Prostate gland (tissue), 2 donors: ENCODE measurements around the gene ZNF575. TPM values are rescaled to one million over a fixed set of nuclear protein-coding genes. Genes with fewer than 3 reads are reported as not detected.

Experiments used
- DNase-seq: peaks from one replicate; pipeline ENCODE4 v3.0.0-alpha.2; 2019; ENCODE audit warnings: low spot score
- H3K27ac ChIP-seq, 2 donors: fragments of 200-600 bp; sonication (generic); 2 replicates each; pipeline ENCODE4 v1.5.1; 2017 to 2019
- H3K27me3 ChIP-seq: fragments of 200-600 bp; sonication (generic); replicated peaks from 2 replicates; pipeline ENCODE4 v1.5.1; 2019; ENCODE audit not compliant: insufficient read depth
- H3K36me3 ChIP-seq, 2 donors: fragments of 200-600 bp; sonication (generic); 1 replicate in 1 of 2; 2 replicates in 1 of 2; pipeline versions ENCODE4 v1.5.1 to v1.8.1; 2017 to 2019
- H3K4me1 ChIP-seq: fragments of 200-600 bp; sonication (generic); replicated peaks from 2 replicates; pipeline ENCODE4 v1.5.1; 2019
- H3K4me3 ChIP-seq, 2 donors: fragments of 200-600 bp; sonication (generic); 2 replicates each; pipeline ENCODE4 v1.5.1; 2017 to 2019
- H3K9me3 ChIP-seq: fragments of 200-600 bp; sonication (generic); 2 replicates; pipeline ENCODE4 v1.5.1; 2017
- POLR2A ChIP-seq: fragments of 450-650 bp; IDR thresholded peaks from one replicate; pipeline ENCODE4 v1.6.1; 2016; ENCODE audit warnings: antibody characterized with exemption, mild to moderate bottlenecking
- POLR2AphosphoS5 ChIP-seq: sonication (generic); formaldehyde crosslinking; IDR thresholded peaks from one replicate; pipeline ENCODE4 v1.6.1; 2017; ENCODE audit warnings: antibody characterized with exemption
- WGBS: methylation state at CpG from one replicate; pipeline ENCODE4 v1.1.5; 2018; 5-methylcytosine and 5-hydroxymethylcytosine counted together
- intact Hi-C: fragments of 100-400 bp; cut with DNase I; formaldehyde crosslinking; loops from one replicate; pipeline ENCODE4 v1.14.2; 2022
- total RNA-seq, 2 donors: library from RNA; depleted of rRNA; stranded (reverse); fragments of >200 nt; gene quantifications; one replicate each; pipeline ENCODE4 v1.1.0, GENCODE V29; 2016
- TF ChIP-seq, protein P1 (sequence below), 4 experiments: fragments of 200-600 bp in 2 of 4; fragments of 450-650 bp in 2 of 4; sonication (generic) in 2 of 4; IDR thresholded peaks; 1 replicate in 3 of 4; 2 replicates in 1 of 4; pipeline ENCODE4 v1.5.1; 2016 to 2019; ENCODE audit warnings: antibody characterized with exemption in 4 of 4, mild to moderate bottlenecking in 2 of 4, moderate library complexity in 2 of 4

ZNF575 gene
- total RNA-seq, 2 donors from 2014 or later, result 2.0 TPM; not detected in 1

DNA sequence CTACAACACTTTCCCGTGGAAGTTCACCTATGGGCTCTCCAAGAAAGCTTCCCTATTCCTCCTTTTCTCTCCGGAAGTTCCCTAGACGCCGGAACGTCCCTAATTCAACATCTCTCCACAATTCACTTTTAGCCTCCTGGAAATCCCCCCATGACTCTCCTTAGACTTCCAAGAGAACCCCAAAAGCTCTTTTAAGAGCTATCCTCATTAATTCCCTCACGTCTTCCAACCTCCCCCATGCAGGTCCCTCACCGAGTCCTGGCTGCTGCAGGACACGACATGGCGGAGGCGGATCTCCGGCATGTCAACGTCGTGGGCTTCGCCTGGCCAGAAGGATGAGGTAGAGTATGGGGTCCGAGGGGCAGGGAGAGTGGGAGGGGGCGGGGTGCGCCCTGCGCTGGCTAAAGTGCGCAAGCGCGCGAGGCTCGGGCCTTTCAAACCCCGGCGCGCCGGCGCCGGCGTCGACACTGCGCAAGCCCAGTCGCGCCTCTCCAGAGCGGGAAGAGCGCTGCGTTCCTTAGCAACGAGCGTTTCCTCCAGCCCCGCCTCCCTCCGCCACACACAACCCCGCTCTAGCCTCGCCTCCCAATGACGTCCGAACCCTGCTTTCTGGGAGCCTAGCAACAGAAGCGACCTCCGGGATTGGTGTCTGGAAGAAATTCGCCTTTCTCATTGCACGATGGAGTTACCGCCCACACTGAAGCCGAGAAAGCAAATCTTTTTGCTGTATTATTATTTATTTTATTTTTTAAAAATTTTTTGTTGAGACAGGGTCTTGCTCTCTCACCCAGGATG lies 42.4 kb downstream of the ZNF575 start, which contains the start of the genes PINLYP and XRCC1:
TSS of gene PINLYP (plus strand) at position 646 of the 795 bp plus-strand sequence. CDS start 1,391 bp downstream, outside the sequence.
TSS of gene XRCC1 (minus strand) at position 372 of the 795 bp plus-strand sequence. CDS start at position 303, 69 bp downstream.
- DNase-seq, result peak; percentile 97
- Histone ChIP-seq H3K4me3 (peak within 1 kb of the TSS; percentile 65 to 71), H3K27ac (peak within 1 kb of the TSS; percentile 75 to 77), H3K4me1 (no peaks in the 10 kb centered on the region), H3K27me3 (no peaks in the 10 kb centered on the region), H3K9me3 (no peaks in the 10 kb centered on the region), H3K36me3 (no peaks in the 10 kb centered on the region)
- WGBS, result under 1% methylated on average over 50 of the region's 51 CpGs
- intact Hi-C loops, result loop anchor here (1.0 to 5.0 kb wide), 2 partner anchors 21 to 38 kb away; partner anchors contain the start of genes IRGQ and ZNF576
- TF ChIP-seq POLR2A, result peak; percentile 63
- TF ChIP-seq, protein P1, sequence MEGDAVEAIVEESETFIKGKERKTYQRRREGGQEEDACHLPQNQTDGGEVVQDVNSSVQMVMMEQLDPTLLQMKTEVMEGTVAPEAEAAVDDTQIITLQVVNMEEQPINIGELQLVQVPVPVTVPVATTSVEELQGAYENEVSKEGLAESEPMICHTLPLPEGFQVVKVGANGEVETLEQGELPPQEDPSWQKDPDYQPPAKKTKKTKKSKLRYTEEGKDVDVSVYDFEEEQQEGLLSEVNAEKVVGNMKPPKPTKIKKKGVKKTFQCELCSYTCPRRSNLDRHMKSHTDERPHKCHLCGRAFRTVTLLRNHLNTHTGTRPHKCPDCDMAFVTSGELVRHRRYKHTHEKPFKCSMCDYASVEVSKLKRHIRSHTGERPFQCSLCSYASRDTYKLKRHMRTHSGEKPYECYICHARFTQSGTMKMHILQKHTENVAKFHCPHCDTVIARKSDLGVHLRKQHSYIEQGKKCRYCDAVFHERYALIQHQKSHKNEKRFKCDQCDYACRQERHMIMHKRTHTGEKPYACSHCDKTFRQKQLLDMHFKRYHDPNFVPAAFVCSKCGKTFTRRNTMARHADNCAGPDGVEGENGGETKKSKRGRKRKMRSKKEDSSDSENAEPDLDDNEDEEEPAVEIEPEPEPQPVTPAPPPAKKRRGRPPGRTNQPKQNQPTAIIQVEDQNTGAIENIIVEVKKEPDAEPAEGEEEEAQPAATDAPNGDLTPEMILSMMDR (IDR thresholded peaks at IDR 0.05), result no peak
- peak; percentile 94 for TF ChIP-seq POLR2AphosphoS5

DNA sequence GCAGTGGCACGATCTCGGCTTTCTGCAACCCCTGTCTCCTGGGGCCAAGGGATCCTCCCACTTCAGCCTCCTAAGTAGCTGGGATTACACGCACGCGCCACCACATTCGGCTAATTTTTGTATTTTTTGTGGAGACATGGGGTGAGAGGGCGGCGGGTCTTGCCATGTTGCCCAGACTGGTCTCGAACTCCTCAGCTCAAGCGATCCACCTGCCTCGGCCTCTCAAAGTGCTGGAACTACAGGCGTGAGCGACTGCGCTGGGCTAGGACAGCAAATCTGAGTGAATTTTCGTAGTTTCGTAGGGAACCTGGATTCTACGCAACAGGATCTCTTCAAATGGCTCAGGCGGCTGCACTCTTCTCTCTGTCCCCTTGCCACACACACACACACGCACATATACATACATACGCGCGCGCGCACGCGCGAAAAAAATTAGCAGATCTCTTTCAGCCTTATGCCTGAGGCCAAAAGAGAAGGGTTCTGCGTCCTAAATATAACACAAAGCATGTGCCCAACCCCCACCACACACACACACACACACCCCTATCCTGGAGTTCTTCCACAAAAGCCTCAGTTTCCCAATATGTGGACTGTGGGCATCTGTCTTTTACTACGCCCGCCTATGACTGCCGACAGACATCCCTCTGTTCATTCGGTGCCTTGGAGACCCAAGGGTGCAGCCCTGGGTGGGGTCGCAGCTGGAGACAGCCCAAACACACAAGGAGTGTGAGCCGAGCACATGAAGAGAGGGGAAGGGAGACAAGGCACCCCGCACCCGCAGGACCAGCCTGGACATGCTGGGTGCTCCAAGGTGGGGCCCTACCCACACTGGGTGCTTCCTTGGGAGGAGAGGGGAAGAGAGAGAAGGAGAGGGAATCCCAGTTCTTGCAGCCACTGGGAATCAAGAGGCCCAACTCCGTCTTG lies 43.2 kb downstream of the ZNF575 start:
- H3K36me3 ChIP-seq, result no peaks in the 10 kb centered on the region
- TF ChIP-seq POLR2A (no peak), POLR2AphosphoS5 (no peak)
- TF ChIP-seq, protein P1 (IDR thresholded peaks at IDR 0.05), result no peak
- H3K4me3 ChIP-seq, result peak overlapping the region; percentile 65 to 71
- 64% methylated on average over 37 of the region's 37 CpGs for WGBS
- no peaks in the 10 kb centered on the region for H3K9me3 ChIP-seq
- no peak for DNase-seq
- intact Hi-C loops, result loop anchor here (1.0 to 5.0 kb wide), 2 partner anchors 20 to 39 kb away; partner anchors contain the start of genes IRGQ and ZNF576
- H3K27me3 ChIP-seq, result no peaks in the 10 kb centered on the region
- H3K27ac ChIP-seq, result peak overlapping the region; percentile 55 to 60
- H3K4me1 ChIP-seq, result no peaks in the 10 kb centered on the region

DNA sequence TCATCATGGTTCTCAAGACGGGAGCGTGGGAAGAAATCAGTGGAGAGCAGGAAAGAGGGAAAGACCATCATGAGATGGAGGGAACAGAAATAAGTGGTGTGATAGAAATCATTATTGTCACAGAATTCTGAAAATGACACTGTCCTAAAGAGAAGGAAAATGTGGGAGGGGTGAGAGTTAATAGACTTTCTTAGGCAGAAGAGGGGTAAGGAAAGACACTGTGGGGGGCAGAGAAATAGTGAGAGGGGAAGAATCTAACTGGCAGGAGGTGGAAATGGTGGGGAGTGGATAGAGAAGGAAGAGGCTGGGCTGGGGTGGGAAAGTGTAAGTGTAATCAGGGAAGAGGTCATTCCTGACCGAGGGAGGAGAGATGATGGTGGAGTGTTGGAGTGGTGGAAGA lies 45.8 kb downstream of the ZNF575 start:
- Histone ChIP-seq H3K27ac (no peak overlapping the region), H3K36me3 (no peaks in the 10 kb centered on the region), H3K9me3 (no peaks in the 10 kb centered on the region), H3K27me3 (no peaks in the 10 kb centered on the region), H3K4me1 (no peaks in the 10 kb centered on the region), H3K4me3 (no peak overlapping the region)
- intact Hi-C loops, result loop anchor here (5.0 kb wide), 1 partner anchor 41 kb away; no protein-coding TSS in a partner anchor
- WGBS, result 90% methylated on average over 3 of the region's 3 CpGs
- TF ChIP-seq POLR2AphosphoS5, result no peak
- TF ChIP-seq, protein P1 (IDR thresholded peaks at IDR 0.05), result no peak
- TF ChIP-seq POLR2A, result no peak
- no peak for DNase-seq

DNA sequence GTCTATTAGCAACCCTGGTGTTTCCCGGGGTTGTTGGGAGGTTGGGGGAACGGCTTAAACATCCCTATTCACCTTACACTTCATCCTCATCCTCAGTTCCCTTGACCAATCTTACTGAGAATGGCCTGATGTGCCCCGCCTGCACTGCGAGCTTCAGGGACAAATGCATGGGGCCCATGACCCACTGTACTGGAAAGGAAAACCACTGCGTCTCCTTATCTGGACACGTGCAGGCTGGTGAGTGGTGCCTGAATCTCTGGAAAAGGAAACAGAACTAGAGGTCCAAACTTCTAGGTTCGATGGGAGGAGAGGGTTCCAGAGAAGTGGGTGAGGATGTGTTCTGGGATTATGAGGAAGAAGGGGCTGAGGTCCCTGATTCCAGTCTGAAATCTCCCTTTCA lies 48.5 kb downstream of the ZNF575 start:
- Histone ChIP-seq H3K27me3 (no peaks in the 10 kb centered on the region), H3K4me1 (no peaks in the 10 kb centered on the region), H3K36me3 (no peaks in the 10 kb centered on the region), H3K9me3 (no peaks in the 10 kb centered on the region), H3K4me3 (peak overlapping the region in 1 of 2 donors; percentile 32), H3K27ac (no peak overlapping the region)
- intact Hi-C loops, result no loop called here
- no peak for DNase-seq
- no peak for TF ChIP-seq POLR2AphosphoS5
- TF ChIP-seq, protein P1 (IDR thresholded peaks at IDR 0.05), result no peak
- no peak for TF ChIP-seq POLR2A
- 70% methylated on average over 7 of the region's 7 CpGs for WGBS
